Measurements from ENCODE around the gene CD177. TPM values are rescaled to one million over a fixed set of nuclear protein-coding genes. Genes with fewer than 3 reads are reported as not detected.

Gene CD177
- total RNA-seq, 1 experiment from 2014 or later: not detected

- no TSS peak for BruUV-seq (replicated peaks)
- Histone ChIP-seq H3K27me3 (replicated peaks; ENCODE audit: insufficient read depth, low read depth, low read length, poor library complexity) (peaks cover 3% of the 10 kb centered on the region), H3K36me3 (ENCODE audit: insufficient read depth, low read length, poor library complexity, severe bottlenecking) (no peaks in the 10 kb centered on the region), H3K4me3 (ENCODE audit: low read depth, low read length, poor library complexity, severe bottlenecking) (no peak overlapping the region), H3K27ac (ENCODE audit: low read depth, low read length, poor library complexity, severe bottlenecking) (no peak overlapping the region), H3K4me1 (ENCODE audit: insufficient read depth, low read length, poor library complexity, severe bottlenecking) (no peaks in the 10 kb centered on the region), H3K9me3 (ENCODE audit: low read depth, low read length, poor library complexity, severe bottlenecking) (no peaks in the 10 kb centered on the region)
- intact Hi-C loops (cut with micrococcal nuclease; ENCODE audit: unreplicated experiment): no loop called here
- ChIA-PET CTCF (no interaction called here), POLR2A (ENCODE audit: low non-redundant PET) (no interaction called here)
- TF ChIP-seq EZH2 (IDR thresholded peaks at IDR 0.05; ENCODE audit: borderline replicate concordance, low read depth, low read length, poor library complexity, severe bottlenecking) (no peak), CTCF (conservative IDR thresholded peaks at IDR 0.05; ENCODE audit: low read depth, low read length) (no peak)
- DNase-seq (ENCODE audit: low spot score): no peak
Measured at GRCh38 chr19:43329989-43330388, 23.5 kb upstream of the CD177 start.

- Histone ChIP-seq H3K9me3 (ENCODE audit: low read depth, low read length, poor library complexity, severe bottlenecking) (no peaks in the 10 kb centered on the region), H3K4me1 (ENCODE audit: insufficient read depth, low read length, poor library complexity, severe bottlenecking) (no peaks in the 10 kb centered on the region), H3K36me3 (ENCODE audit: insufficient read depth, low read length, poor library complexity, severe bottlenecking) (no peaks in the 10 kb centered on the region), H3K27ac (ENCODE audit: low read depth, low read length, poor library complexity, severe bottlenecking) (no peak overlapping the region), H3K4me3 (ENCODE audit: low read depth, low read length, poor library complexity, severe bottlenecking) (no peak overlapping the region), H3K27me3 (replicated peaks; ENCODE audit: insufficient read depth, low read depth, low read length, poor library complexity) (peaks cover 3% of the 10 kb centered on the region)
- no peak for DNase-seq (ENCODE audit: low spot score)
- BruUV-seq (replicated peaks): no TSS peak
- ChIA-PET POLR2A (ENCODE audit: low non-redundant PET) (no interaction called here), CTCF (no interaction called here)
- intact Hi-C loops (cut with micrococcal nuclease; ENCODE audit: unreplicated experiment): no loop called here
- TF ChIP-seq CTCF (conservative IDR thresholded peaks at IDR 0.05; ENCODE audit: low read depth, low read length): no peak
- no peak for TF ChIP-seq EZH2 (IDR thresholded peaks at IDR 0.05; ENCODE audit: borderline replicate concordance, low read depth, low read length, poor library complexity, severe bottlenecking)
Measured at GRCh38 chr19:43330726-43331434, 22.6 kb upstream of the CD177 start.

GRCh38 chr19:43331435-43332010, 22.0 kb upstream of the CD177 start:
- TF ChIP-seq EZH2 (IDR thresholded peaks at IDR 0.05; ENCODE audit: borderline replicate concordance, low read depth, low read length, poor library complexity, severe bottlenecking) (no peak), CTCF (conservative IDR thresholded peaks at IDR 0.05; ENCODE audit: low read depth, low read length) (no peak)
- Histone ChIP-seq H3K9me3 (ENCODE audit: low read depth, low read length, poor library complexity, severe bottlenecking) (no peaks in the 10 kb centered on the region), H3K27ac (ENCODE audit: low read depth, low read length, poor library complexity, severe bottlenecking) (no peak overlapping the region), H3K36me3 (ENCODE audit: insufficient read depth, low read length, poor library complexity, severe bottlenecking) (no peaks in the 10 kb centered on the region), H3K4me3 (ENCODE audit: low read depth, low read length, poor library complexity, severe bottlenecking) (no peak overlapping the region), H3K4me1 (ENCODE audit: insufficient read depth, low read length, poor library complexity, severe bottlenecking) (no peaks in the 10 kb centered on the region), H3K27me3 (replicated peaks; ENCODE audit: insufficient read depth, low read depth, low read length, poor library complexity) (peaks cover 3% of the 10 kb centered on the region)
- ChIA-PET CTCF (no interaction called here), POLR2A (ENCODE audit: low non-redundant PET) (no interaction called here)
- DNase-seq (ENCODE audit: low spot score): no peak
- intact Hi-C loops (cut with micrococcal nuclease; ENCODE audit: unreplicated experiment): no loop called here
- no TSS peak for BruUV-seq (replicated peaks)
